Stimulated activated CD8-positive, alpha-beta memory T cell treated with anti-CD3 and anti-CD28 coated beads, Interleukin-12 subunit alpha, Interleukin-12 subunit beta, amount 100 ng/mL, for 1 hour (primary cell): ENCODE data around the gene ING3.

Experiments used
- DNase-seq: peaks from one replicate; pipeline ENCODE4 v3.0.0-alpha.2; 2020; ENCODE audit warnings: low read depth

The ING3 gene, protein sequence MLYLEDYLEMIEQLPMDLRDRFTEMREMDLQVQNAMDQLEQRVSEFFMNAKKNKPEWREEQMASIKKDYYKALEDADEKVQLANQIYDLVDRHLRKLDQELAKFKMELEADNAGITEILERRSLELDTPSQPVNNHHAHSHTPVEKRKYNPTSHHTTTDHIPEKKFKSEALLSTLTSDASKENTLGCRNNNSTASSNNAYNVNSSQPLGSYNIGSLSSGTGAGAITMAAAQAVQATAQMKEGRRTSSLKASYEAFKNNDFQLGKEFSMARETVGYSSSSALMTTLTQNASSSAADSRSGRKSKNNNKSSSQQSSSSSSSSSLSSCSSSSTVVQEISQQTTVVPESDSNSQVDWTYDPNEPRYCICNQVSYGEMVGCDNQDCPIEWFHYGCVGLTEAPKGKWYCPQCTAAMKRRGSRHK

DNA sequence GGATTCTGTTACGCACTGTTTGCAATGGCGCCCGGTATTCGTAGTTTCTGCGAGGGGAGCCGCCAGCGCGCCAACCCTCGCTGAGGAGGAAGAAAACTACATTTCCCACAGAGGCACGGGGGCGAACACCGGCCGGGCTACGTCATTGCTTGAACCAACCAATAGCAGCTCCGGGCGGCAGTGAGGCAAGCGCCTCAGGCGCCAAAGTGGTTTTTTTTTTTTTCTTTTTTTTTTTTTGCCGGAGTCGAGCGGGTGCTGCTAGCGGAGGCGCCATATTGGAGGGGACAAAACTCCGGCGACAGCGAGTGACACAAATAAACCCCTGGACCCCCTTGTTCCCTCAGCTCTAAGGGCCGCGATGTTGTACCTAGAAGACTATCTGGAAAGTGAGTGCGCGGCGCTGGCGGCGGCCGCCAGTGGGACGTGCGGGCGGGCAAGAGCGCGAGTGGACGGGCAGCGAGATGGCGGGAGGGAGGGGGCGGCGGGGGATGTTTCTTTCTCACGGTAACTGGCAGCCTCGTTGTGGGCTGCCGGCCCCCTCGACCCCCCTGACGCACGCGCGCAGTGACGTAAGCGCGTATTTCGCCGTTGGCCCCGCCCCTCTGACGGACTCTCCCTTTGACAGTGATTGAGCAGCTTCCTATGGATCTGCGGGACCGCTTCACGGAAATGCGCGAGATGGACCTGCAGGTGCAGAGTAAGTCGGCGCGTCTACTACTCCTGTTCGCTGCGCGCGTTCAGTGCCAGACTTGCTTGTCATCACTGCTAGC, at the start of gene ING3:
Gene ING3, plus strand, starts transcription at position 239 of the 770 bp plus-strand sequence. Its CDS starts 120 bp downstream, at position 359.
- peak; percentile 94 for DNase-seq

DNA sequence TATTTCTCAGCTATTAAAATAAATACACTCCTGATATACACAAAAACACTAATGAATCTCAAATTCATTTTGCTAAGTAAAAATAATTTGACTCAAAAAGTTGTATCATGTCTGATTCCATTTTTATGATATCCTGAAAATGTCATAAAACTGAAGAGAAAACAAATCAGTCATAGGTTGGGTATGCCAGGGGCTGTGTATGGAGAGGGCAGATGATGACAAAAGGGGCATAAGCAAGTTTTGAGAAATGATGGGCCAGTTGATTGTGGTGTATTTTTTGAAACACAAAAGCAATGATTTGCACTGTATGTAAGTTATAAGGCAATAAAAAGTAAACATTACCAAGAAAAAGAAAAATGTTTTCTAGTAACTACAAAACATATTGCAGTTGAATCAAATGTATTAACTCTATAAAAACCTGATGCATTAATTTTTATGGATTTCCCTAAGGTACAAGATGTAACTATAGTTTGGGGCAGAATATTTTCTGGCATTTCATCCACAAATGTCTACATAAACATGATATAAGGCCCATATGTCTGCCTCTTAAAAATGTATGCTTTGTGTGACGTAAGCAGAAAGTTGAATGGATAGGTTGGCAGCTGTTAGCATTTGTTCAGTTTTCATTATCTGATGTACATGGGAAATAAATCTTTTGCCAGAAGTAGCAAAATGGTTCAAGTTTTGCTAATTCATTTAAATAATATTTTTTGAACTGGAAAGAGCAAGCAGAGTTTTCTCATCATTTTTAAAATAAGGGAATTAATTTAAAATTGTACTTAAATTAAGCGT, 35.1 kb upstream of the ING3 start:
- DNase-seq: no peak

DNA sequence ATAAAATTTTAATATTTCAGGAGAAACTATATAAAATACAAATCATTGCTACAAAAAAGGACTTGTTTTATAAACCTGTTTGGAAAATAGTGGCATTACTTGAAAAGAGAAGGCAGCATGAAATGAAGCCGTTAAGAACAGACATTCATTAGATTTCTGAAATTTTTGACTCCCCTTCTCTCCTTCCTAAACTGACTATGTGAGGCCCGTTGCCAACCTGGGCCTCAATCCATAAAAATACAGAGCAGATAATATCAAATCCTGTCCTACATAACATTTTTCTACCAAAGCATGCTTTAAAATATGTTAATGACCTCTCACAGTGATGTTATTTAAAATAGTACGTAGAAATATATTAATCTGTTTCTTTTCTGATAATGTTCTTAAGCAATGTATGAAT, 34.5 kb upstream of the ING3 start:
- DNase-seq: no peak

DNA sequence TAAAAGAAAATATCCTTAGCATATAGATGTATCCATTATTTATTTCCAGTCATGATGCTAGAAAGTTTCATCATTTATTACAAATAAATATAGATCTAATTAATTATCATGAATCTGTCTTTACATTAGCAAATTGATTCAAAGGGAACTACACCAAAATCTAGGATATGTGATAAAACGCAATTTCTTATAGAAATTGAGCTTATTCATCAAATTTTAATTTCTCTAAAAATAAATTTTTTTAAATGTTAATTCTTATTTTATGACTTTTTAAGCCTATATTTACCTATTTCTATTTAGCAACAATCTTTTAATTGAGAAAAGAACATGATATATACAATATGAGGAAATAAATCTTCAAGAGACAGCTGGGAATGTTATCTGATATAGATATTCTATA, 34.0 kb upstream of the ING3 start:
- no peak for DNase-seq

DNA sequence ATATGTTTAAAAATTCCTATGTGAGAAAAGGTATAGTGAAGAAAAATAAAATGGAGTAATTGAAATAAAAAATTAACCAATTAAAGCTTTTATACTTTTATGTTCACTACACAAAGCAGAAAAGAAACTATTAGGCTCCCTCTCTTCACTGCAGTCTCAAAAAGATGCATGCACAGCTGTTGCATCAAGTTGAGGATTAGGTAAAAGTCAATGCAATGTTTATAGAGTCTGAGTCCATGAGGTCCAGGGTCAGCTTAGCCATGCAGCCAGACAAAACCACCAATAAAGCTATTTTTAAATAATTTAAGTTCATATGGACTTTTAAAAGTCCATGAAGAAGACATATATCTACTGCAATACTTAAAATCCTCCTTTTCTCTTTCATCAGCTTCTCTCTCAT, 31.1 kb upstream of the ING3 start:
- DNase-seq: no peak

DNA sequence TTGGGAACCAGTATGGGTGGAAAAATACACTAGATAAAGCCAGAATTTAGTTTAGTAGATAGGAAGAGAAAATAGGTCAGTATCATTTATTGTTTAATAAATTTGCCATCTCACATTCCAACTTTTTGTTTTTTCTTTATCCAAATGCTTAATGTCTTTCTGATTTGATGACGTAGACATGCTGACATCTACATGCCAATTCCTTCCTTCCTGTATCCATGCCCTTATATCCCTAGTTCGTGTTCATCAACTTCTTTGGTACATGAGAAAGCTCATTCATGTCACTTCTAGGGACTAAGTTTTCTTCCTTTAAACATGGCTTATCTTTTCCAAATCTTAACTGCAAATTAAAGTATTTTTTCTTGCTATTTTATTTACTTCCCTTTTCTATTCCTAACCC, 30.5 kb upstream of the ING3 start:
- DNase-seq: no peak

DNA sequence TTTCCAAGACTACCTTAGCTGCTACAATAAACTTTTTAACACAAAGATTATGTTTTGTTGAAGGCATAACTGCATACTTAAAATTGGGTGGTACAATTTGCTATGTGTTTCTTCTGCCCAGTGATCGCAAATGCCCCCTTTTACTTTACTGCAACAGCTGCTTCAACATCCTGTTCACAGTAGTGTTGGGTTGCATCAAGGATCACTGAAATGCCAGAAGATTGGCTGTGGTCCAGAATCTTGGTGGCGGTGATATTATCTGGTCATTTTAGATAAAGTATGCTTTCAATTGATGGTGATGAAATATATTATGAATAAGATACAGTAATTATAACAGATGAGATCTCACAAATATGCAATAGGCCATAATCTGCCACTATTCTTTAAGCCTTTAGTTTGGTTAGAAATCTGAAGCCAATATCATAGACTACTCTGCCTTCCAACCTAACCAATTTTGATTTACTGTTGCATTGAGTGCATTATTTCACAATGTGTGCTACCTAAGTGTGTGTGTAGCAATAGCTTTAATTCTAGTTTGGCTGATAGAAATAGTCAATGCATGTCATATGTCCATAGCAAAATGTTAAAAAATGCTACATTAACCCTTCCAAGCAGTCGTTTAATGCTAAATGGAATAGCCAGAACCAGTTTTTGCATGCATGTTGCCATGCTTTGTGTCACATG, 29.8 kb upstream of the ING3 start:
- DNase-seq: no peak

DNA sequence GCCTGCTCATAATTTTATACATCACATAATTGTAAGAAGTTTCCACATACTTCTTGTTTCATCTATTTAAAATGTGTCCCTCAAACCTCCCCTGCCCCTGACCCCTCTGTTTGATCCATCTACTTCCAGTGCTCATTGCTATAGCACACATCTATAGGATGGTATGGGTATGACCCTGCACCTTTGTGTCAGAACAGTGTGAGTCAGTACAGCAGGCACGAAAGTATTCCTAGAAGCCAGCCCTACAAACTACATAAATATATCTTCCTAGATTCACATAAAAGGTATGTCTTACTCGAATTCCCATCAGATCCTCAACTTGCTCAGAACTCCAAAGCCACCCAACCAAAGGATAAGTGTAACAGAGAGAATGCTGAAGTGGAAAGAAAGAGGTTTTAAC, 25.7 kb upstream of the ING3 start:
- DNase-seq: no peak

DNA sequence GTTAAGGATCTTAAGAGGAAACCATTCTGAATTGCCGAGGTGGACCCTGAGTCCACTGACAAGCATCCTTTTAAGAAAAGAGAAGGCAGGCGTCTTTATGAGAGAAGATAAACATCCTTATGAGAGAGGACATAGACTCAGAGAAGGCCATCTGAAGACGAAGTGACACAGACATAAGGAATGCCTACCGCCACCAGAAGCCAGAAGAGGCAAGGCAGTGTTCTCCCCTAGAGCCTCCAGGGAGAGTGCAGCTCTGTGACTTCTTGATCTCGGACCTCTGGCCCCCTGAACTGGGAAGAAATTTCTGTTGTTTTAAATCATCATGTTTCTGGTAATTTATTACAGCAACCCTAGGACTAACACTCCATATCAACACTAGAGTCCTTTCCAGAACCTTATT, 25.2 kb upstream of the ING3 start:
- DNase-seq: no peak

DNA sequence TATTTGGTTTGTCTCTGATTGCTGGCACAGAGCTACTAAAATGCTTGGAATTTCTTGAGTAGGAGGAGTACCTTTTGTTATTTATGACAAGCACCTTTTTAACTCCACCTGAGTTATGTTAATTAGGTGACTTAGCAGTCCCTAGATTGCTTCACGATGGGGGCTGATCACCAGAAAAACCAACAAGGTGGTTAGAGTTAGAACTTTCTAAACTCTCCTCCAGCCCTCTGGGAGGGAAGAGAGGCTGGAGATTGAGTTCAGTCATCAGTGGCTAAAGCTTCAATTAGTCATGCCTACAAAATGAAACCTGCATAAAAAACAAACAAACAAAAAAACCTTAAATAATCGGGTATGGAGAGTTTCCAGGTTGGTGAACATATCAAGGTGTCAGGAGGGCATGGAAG, 23.6 kb upstream of the ING3 start:
- DNase-seq: no peak

DNA sequence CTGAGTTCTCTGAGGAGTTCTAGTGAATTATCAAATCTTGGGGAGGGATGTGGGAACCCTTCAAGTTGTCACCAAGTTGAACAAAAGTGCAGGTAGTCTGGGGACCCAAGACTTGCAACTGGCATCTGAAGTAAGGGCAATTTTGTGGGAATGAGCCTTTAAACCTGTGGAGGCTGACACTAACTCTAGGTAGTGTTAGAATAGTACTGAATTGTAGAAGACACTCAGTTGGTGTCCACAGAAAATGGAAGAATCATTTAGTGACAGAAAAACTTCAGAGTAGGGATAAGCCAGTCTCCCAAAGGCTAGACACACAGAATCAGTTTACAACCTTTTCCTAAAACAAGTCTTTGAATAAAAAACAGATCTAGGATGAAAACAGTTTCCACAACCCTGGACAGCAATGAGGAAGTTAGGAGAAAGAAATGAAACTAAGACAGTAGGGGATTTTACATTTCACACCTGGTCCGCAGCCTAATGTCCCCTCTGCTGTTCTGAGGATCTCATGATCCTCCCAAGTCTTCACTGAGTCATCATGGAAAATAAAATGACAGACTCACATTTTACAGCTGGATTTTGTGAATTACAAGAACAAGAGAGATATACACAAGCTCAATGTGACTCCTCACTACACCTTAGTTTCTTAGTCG, 23.0 kb upstream of the ING3 start:
- DNase-seq: no peak

DNA sequence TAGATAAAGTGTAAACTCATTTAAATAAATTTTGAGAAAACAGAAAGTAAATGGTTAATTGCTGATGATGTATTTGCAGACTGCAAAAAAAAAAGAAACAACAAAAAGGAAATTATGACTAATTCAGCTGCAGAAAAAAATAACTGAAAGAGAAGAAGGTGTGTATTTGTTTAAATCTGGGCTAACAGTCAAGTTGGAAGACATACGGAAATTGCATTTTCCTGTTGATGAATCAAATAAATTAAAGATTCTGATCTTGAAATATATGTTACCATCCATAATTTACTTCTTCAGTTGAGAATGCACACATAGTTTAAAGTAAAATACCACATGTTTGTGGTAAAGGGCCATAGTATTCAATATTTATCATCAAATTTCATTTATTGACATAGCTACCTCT, 19.3 kb upstream of the ING3 start:
- DNase-seq: no peak

DNA sequence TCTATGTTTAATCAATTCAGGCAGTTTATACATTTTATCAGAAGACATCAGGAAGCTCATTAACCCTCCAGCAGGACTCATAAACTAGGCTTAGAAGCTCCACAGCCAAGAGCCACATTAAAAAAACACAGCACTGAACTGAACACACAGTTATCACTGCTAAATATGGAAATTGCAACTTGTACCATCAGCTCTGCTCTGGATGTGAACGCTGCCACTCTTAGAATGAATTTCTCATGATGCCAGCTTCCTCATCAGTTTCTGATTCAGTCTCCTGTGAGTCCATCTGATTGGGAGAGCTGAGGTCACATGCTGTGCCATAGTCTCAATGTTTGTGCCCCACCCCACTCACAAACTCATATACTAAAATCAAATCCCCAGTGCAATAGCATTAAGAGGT, 17.1 kb upstream of the ING3 start:
- DNase-seq: no peak

DNA sequence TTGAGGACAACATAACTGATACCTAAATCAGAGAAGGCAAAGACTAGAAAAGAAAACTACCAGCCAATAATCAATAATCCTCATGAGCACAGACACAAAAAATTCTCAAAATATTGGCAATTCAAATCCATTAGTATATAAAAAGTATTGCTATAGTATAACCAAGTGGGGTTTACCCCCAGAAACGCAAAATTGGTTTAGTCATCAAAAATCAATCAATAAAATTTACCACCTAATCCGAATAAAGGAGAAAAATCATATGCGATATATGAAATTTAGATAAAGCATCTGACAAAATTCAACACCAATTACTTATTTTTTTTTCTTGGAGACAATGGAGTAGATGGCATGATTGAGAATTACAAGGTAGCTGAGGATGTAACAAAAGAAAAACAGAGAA, 11.2 kb upstream of the ING3 start:
- DNase-seq: no peak

DNA sequence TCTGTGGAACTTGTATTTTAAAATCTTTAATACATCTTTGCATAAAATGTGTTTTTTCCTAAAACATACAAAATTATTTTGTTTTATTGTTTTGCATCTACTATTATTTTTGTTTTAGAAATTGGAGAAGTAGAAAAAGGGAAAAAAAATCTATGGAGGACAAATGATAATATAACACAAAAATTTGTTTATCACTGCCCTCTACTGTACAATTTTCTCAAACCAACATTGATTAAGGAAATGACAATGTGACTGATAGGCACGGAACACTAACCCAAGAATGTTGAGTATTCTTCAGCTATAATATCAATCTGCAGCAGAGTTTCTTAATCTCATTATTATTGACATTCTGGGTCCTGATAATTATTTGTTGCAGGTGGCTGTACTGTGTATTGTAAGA, 9.5 kb upstream of the ING3 start:
- DNase-seq: no peak

DNA sequence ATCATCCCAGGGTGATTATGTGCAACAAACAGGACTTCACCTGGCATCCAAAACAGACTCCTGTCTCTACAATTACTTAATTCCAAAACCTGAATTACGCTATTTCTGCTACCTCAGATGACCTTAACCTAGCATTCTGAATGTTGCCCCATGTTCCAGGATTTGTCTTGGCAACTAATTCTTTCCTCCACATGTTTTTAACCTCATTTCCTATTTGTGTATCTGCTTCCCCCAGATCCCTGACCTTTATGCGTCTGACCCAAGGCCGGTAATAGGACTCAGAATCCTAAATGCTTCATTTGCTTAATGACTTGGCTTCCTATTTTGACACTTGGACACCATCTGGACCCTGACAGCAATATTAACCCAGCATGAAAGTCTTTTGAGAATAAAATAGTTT, 8.7 kb upstream of the ING3 start:
- DNase-seq: no peak

DNA sequence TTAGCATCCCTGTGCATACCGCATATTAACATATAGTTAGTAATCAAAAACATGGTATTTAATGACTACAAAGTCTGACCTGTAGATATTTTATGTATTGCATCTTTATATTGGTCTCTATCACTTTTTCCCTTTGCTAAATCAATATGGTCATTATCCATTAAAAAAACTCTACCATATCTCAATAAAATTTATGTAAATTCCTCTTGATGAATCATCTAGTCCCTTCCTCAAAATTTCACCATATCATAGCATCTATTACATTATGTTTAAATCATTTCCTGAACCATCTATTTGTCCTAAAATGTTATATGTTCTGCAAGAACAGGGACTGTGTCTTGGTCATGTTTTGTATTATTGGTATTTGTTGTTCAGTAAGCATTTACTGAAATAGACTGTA, 7.7 kb upstream of the ING3 start:
- DNase-seq: no peak

DNA sequence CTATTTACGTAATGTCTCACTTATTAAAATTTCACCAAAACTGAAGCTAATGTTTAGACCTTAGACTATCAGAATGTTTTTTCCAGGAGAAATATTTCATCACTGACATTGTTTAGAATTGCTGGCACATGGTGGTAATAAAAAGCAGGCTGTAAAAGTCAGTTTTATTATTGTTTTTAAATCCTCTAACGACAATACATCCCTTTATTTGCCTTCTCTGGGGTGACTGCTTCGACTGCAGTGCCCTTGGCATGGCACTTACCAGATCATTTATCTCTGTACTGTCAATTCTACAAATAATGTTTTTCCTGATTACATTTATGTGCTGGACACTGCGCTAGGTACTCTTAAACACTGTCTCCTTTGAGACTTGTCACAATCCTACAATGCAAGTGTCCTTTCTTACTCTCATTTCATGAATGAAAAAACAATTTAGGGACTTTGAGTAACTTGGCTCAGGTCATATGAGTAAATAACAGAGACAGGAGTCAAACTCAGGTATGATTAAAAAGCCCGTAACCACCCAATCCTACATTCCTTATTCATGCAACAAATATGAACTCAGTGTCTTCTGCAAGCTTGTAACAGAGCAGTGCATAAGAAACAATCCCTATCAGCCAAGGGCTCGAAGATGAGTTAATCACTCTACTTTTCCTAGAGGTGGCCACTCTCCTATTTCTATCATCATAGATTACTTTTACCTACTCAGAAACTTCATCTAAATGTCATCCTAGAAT, 5.6 kb upstream of the ING3 start:
- DNase-seq: no peak

DNA sequence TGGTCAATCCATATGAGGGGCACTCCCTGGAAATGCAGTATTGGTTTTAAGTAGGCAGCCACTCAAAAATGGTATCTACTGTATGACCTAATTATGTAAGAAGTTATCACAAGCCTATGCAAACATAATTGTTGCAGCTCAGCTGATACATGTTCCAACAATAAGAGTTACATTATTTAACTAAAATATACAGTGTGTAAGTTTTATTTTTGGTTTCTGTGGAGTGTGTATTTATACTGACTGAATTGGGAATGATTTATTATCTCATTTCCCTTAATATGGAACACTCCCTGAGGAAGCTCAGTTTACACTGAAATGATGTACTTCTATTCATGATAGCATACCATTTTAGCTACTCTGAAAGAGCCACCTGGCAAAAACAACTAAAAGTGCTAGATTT, 2.6 kb upstream of the ING3 start:
- DNase-seq: no peak

DNA sequence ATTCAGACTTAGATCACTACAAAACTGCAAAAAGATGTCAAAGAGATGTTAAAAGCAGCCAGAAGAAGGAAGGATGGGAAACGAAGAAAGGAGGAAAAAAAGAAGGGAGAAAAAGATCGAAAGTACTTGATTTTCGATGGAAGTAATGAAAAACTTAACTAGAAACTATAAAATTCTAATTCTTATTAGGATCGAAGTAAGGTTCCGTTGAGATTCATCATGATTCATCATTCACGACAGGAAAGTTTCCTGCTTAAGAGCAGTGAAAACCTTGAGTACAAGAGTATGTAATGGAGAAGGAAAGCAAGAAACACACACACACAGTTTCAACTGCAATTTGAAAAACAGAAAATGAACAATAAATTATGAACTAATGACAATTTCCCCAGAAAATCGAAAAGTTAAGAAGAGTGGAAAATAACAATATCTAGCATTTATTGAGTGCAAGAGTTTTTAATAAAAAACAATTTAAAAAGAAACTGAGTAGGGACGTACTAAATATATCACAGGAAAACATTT, 1.1 kb upstream of the ING3 start:
- no peak for DNase-seq
